Heart left ventricle (tissue), 16 donors: ENCODE measurements around the gene TEX101. TPM values are rescaled to one million over a fixed set of nuclear protein-coding genes. Genes with fewer than 3 reads are reported as not detected.
"Not testable (repeated sequence)": the region's sequence is repeated elsewhere in the genome, so short reads cannot be mapped to it uniquely, and the experiment has no call there.

ENCODE experiments used
- ATAC-seq, 4 donors: fragments of 200-7000 bp; cut with Tn5 transposase; one replicate each; pipeline ENCODE4 v1.9.1; 2020 to 2022; ENCODE audit warnings: moderate library complexity in 4 of 4, mild to moderate bottlenecking in 3 of 4, moderate number of reproducible peaks in 1 of 4
- DNase-seq, 5 donors: peaks; one replicate each; pipeline ENCODE4 v3.0.0-alpha.2; 2020
- H3K27ac ChIP-seq, 12 donors: fragments of 200-600 bp; sonication (generic) in 4 of 12; one replicate each; pipeline versions ENCODE4 v1.5.0 to v1.8.0; 2016 to 2022; ENCODE audit warnings: mild to moderate bottlenecking in 2 of 12
- H3K27me3 ChIP-seq, 9 donors: fragments of 200-600 bp; sonication (generic) in 2 of 9; one replicate each; pipeline versions ENCODE4 v1.5.1 to v1.8.0; 2016 to 2022; ENCODE audit warnings: mild to moderate bottlenecking in 3 of 9
- H3K36me3 ChIP-seq, 9 donors: fragments of 200-600 bp; sonication (generic) in 2 of 9; one replicate each; pipeline versions ENCODE4 v1.5.0 to v1.8.0; 2018 to 2022; ENCODE audit warnings: mild to moderate bottlenecking in 2 of 9
- H3K4me1 ChIP-seq, 12 donors: fragments of 200-600 bp; sonication (generic) in 4 of 12; one replicate each; pipeline versions ENCODE4 v1.5.0 to v1.8.0; 2016 to 2022; ENCODE audit warnings: mild to moderate bottlenecking in 3 of 12
- H3K4me3 ChIP-seq, 12 donors: fragments of 200-600 bp; sonication (generic) in 4 of 12; one replicate each; pipeline versions ENCODE4 v1.5.0 to v1.8.0; 2017 to 2022; ENCODE audit warnings: mild to moderate bottlenecking in 9 of 12, moderate library complexity in 4 of 12
- H3K9me3 ChIP-seq, 12 donors: fragments of 200-600 bp; sonication (generic) in 4 of 12; one replicate each; pipeline versions ENCODE4 v1.5.0 to v1.8.0; 2016 to 2022; ENCODE audit warnings: mild to moderate bottlenecking in 1 of 12
- CTCF ChIP-seq, 12 donors: fragments of 200-600 bp; sonication (generic) in 4 of 12; IDR thresholded peaks; one replicate each; pipeline versions ENCODE4 v1.5.0 to v1.8.0; 2018 to 2022; ENCODE audit warnings: antibody characterized with exemption in 12 of 12, mild to moderate bottlenecking in 5 of 12
- POLR2A ChIP-seq, 2 donors: fragments of 450-650 bp; IDR thresholded peaks; one replicate each; pipeline ENCODE4 v1.6.1; 2017; ENCODE audit warnings: antibody characterized with exemption in 2 of 2, mild to moderate bottlenecking in 2 of 2, moderate library complexity in 2 of 2
- WGBS, 4 donors: extraction: QIAGEN DNeasy Blood & Tissue Kit in 2 of 4; methylation state at CpG; one replicate each; pipeline versions ENCODE4 v1.1.5 to v1.1.7; 2013 to 2018; 5-methylcytosine and 5-hydroxymethylcytosine counted together
- intact Hi-C, 10 donors: fragments of 100-400 bp; cut with DNase I; formaldehyde crosslinking; loops; one replicate each; pipeline versions ENCODE4 v1.11.1 to v1.14.2; 2022
- long read RNA-seq, 3 donors: library from polyadenylated mRNA; unstranded; transcript quantifications; one replicate each; pipeline ENCODE4 v2.0.0, GENCODE V29; 2020 to 2021
- polyA plus RNA-seq, 2 donors: library from polyadenylated mRNA; stranded (reverse); fragments of 200-250 nt; gene quantifications; one replicate each; pipeline ENCODE4 v1.2.3, GENCODE V29; 2013
- total RNA-seq, 9 donors: library from RNA; depleted of rRNA in 2 of 9; stranded (reverse); fragments of >200 nt in 2 of 9; fragmentation: NEBNext Ultra II Directional in 3 of 9; extraction: Animal tissue kit (Norgen Biotek cat#: 25700) in 3 of 9; gene quantifications; one replicate each; pipeline versions ENCODE4 v1.1.0 to v1.2.4, GENCODE V29; 2016 to 2023
- donor health status: ischemic (EF 13 %, LVEDD 7.1; RV severe dilation, severe dysfunction).
- donor health status: healthy with polysubstance abuse.
- donor health status: DM: no; HTN: yes; CAD: no.
- donor health status: DM: no; HTN: no; CAD: no.
- donor health status: ischemic (EF 25% LVEDD 6.9; RV normal size, moderate dysfunction).
- donor health status: ischemic (EF 25% LVEDD 5.7; RV mildly dilated, moderate dysfunction).
- donor health status: healthy.
- donor health status: DM: yes; HTN: yes; CAD: no.
- donor health status: ischemic (EF 35%, LVEDD 5.7; RV mildly dilated, moderate dysfunction).
- donor health status: nonischemic (EF 11% LVEDD 7.7; RV severe dilation, severe dysfunction).
- donor health status: DM: yes; HTN: yes; CAD: no.
- donor health status: PGD.
- donor health status: ischemic (EF 29% LVEDD 5.4; RV normal size, mild dysfunction).
- donor health status: nonischemic (EF 23%, LVEDD 6.1; RV moderate dilation, normal function).

TEX101 gene
- total RNA-seq: not detected
- polyA plus RNA-seq: not detected
- long read RNA-seq, donor 1: 0 reads
- long read RNA-seq, donor 2: 0 reads
- long read RNA-seq, donor 3: 0 reads

GRCh38 chr19:43414554-43414953, at the start of gene TEX101:
Gene TEX101, plus strand, starts transcription at chr19:43414890. Its CDS starts 1,030 bp downstream, at chr19:43415920.
- no peak within 1 kb of the TSS for H3K27ac ChIP-seq
- TF ChIP-seq POLR2A (IDR thresholded peaks at IDR 0.05) (no peak), CTCF (IDR thresholded peaks at IDR 0.05) (no peak)
- no peaks in the 10 kb centered on the region for H3K36me3 ChIP-seq
- no peaks in the 10 kb centered on the region for H3K4me1 ChIP-seq
- WGBS, 4 donors: 94 to 95% (median 95%) methylated on average over 21 of the region's 21 CpGs
- DNase-seq (no peak), ATAC-seq (no peak)
- no peaks in the 10 kb centered on the region for H3K9me3 ChIP-seq
- intact Hi-C loops: no loop called here
- H3K27me3 ChIP-seq: no peaks in the 10 kb centered on the region
- no peak within 1 kb of the TSS for H3K4me3 ChIP-seq

GRCh38 chr19:43365677-43366076, 49.0 kb upstream of the TEX101 start:
- H3K9me3 ChIP-seq, DNase-seq, ATAC-seq, H3K27ac ChIP-seq, H3K4me1 ChIP-seq, intact Hi-C loops, H3K36me3 ChIP-seq, H3K4me3 ChIP-seq: not testable (repeated sequence)
- WGBS, 4 donors: 75 to 92% (median 84%) methylated on average over 5 of the region's 9 CpGs
- H3K27me3 ChIP-seq: peaks cover 0 to 11% (median 0%) of the 10 kb centered on the region in 9 donors

- Histone ChIP-seq H3K4me3 (no peak overlapping the region), H3K9me3 (no peaks in the 10 kb centered on the region), H3K36me3 (no peaks in the 10 kb centered on the region), H3K27ac (no peak overlapping the region), H3K27me3 (peaks cover 0 to 8% (median 0%) of the 10 kb centered on the region in 9 donors), H3K4me1 (no peaks in the 10 kb centered on the region)
- TF ChIP-seq CTCF (IDR thresholded peaks at IDR 0.05) (no peak), POLR2A (IDR thresholded peaks at IDR 0.05) (no peak)
- intact Hi-C loops: no loop called here
- DNase-seq (no peak), ATAC-seq (no peak)
- WGBS, 4 donors: 74 to 79% (median 77%) methylated on average over 2 of the region's 2 CpGs
Observed at GRCh38 chr19:43367822-43368221, 46.9 kb upstream of the TEX101 start.

GRCh38 chr19:43368897-43369296, 45.8 kb upstream of the TEX101 start:
- H3K36me3 ChIP-seq, DNase-seq, H3K27me3 ChIP-seq, H3K27ac ChIP-seq, intact Hi-C loops, ATAC-seq, H3K9me3 ChIP-seq, H3K4me1 ChIP-seq, H3K4me3 ChIP-seq: not testable (repeated sequence)
- WGBS, 4 donors: 53 to 62% (median 57%) methylated on average over 5 of the region's 9 CpGs

- no peak for TF ChIP-seq CTCF (IDR thresholded peaks at IDR 0.05)
- TF ChIP-seq POLR2A (IDR thresholded peaks at IDR 0.05): no peak
- 77 to 88% (median 82%) methylated on average over 8 of the region's 8 CpGs for WGBS, 4 donors
- intact Hi-C loops: no loop called here
Observed at GRCh38 chr19:43371909-43372308, 42.8 kb upstream of the TEX101 start.

More at GRCh38 chr19:43371909-43372308, 42.8 kb upstream of the TEX101 start:
- no peak for DNase-seq
- ATAC-seq: no peak
- Histone ChIP-seq H3K36me3 (no peaks in the 10 kb centered on the region), H3K9me3 (no peaks in the 10 kb centered on the region), H3K4me1 (no peaks in the 10 kb centered on the region), H3K27ac (no peak overlapping the region), H3K27me3 (peaks cover 0 to 8% (median 0%) of the 10 kb centered on the region in 9 donors), H3K4me3 (no peak overlapping the region)
